A549 (cell line): ENCODE data around the gene UMAD1. TPM values are rescaled to one million over a fixed set of nuclear protein-coding genes. Genes with fewer than 3 reads are reported as not detected.

ENCODE experiments used
- ATAC-seq, 2 experiments: fragments of 200-7000 bp in 1 of 2; fragments of >200 bp in 1 of 2; cut with Nextera tagmentation in 1 of 2; cut with Tn5 transposase in 1 of 2; 3 replicates each; pipeline versions ENCODE4 v1.8.0 to v1.9.1; 2018 to 2020; ENCODE audit warnings: mild to moderate bottlenecking in 1 of 2, moderate library complexity in 1 of 2
- CTCF ChIA-PET: fragments of 300-600 bp; sonication (Branson Sonifier 250); formaldehyde crosslinking; extraction: SDS; loops from one replicate; lab custom pipeline; 2021; ENCODE audit warnings: antibody characterized with exemption, inconsistent platforms; lab: Yijun Ruan, JAX
- POLR2A ChIA-PET: fragments of 350-600 bp; formaldehyde crosslinking; extraction: SDS; loops from one replicate; lab custom pipeline; 2021; ENCODE audit warnings: antibody characterized with exemption, inconsistent platforms; lab: Yijun Ruan, JAX
- DNase-seq, 2 experiments: peaks; one replicate each; pipeline versions ENCODE4 v3.0.0 to v3.0.0-alpha.2; 2011 to 2016; ENCODE audit warnings: low read depth in 1 of 2, low spot score in 1 of 2
- FAIRE-seq: peaks from 2 replicates; lab custom pipeline; 2011; peaks lifted over from hg19 to GRCh38; lab: Jason Lieb, UNC
- H3K27ac ChIP-seq, 2 experiments: fragments of >200 bp; sonication (Bioruptor Twin); formaldehyde crosslinking; 3 replicates each; pipeline ENCODE4 v1.5.1; 2016 to 2017
- H3K4me1 ChIP-seq: fragments of >200 bp; sonication (Bioruptor Twin); formaldehyde crosslinking; 3 replicates; pipeline ENCODE4 v1.6.1; 2016
- H3K4me2 ChIP-seq: fragments of >200 bp; sonication (Bioruptor Twin); formaldehyde crosslinking; 3 replicates; pipeline ENCODE4 v1.6.1; 2016
- H3K4me3 ChIP-seq: fragments of >200 bp; sonication (Bioruptor Twin); formaldehyde crosslinking; 3 replicates; pipeline ENCODE4 v1.5.1; 2016
- H3K9me3 ChIP-seq: fragments of >200 bp; sonication (Bioruptor Twin); formaldehyde crosslinking; 3 replicates; pipeline ENCODE4 v1.6.1; 2016
- ATOH8 ChIP-seq: fragments of 250-450 bp; sonication (Bioruptor Pico); IDR thresholded peaks from 2 replicates; pipeline ENCODE4 v1.5.0; 2020; ENCODE audit warnings: low read depth, mild to moderate bottlenecking, moderate library complexity
- CBX8 ChIP-seq: fragments of 200-600 bp; sonication (generic); IDR thresholded peaks from 2 replicates; pipeline ENCODE4 v1.6.1; 2016
- CEBPB ChIP-seq, 2 experiments: fragments of >200 bp in 1 of 2; sonication (Bioruptor Twin) in 1 of 2; formaldehyde crosslinking in 1 of 2; IDR thresholded peaks; 2 replicates each; pipeline ENCODE4 v1.6.1; 2012 to 2016
- ELK1 ChIP-seq: fragments of 150-350 bp; IDR thresholded peaks from 2 replicates; pipeline ENCODE4 v1.6.1; 2014; ENCODE audit warnings: low read depth, mild to moderate bottlenecking, low read length
- EP300 ChIP-seq, 2 experiments: fragments of >200 bp; sonication (Bioruptor Twin); formaldehyde crosslinking; IDR thresholded peaks; 2 replicates in 1 of 2; 3 replicates in 1 of 2; pipeline ENCODE4 v1.6.1; 2016 to 2017
- FOSB ChIP-seq: fragments of 250-450 bp; sonication (Bioruptor Pico); IDR thresholded peaks from 2 replicates; pipeline ENCODE4 v1.5.0; 2020; ENCODE audit warnings: mild to moderate bottlenecking, moderate library complexity
- FOXS1 ChIP-seq: fragments of 250-450 bp; sonication (Bioruptor Pico); IDR thresholded peaks from 2 replicates; pipeline ENCODE4 v1.5.0; 2020; ENCODE audit warnings: mild to moderate bottlenecking, moderate library complexity
- HDAC2 ChIP-seq: fragments of 200-600 bp; sonication (generic); IDR thresholded peaks from 2 replicates; pipeline ENCODE4 v1.6.1; 2016
- KDM1A ChIP-seq: fragments of 200-600 bp; sonication (generic); IDR thresholded peaks from 2 replicates; pipeline ENCODE4 v1.6.1; 2016; ENCODE audit warnings: low read depth, mild to moderate bottlenecking
- MAZ ChIP-seq: fragments of 150-350 bp; IDR thresholded peaks from 2 replicates; pipeline ENCODE4 v1.6.1; 2014; ENCODE audit warnings: antibody characterized with exemption, low read depth, low read length, borderline replicate concordance
- MYC ChIP-seq: IDR thresholded peaks from 2 replicates; pipeline ENCODE4 v1.6.1; 2012; ENCODE audit warnings: mild to moderate bottlenecking, inconsistent platforms, low read length, improper control_type of control experiment, borderline replicate concordance
- NFE2L2 ChIP-seq: fragments of 150-350 bp; conservative IDR thresholded peaks from 2 replicates; pipeline ENCODE4 v1.6.1; 2014; ENCODE audit warnings: low read length
- NPAS2 ChIP-seq: fragments of 250-450 bp; sonication (Bioruptor Pico); IDR thresholded peaks from 2 replicates; pipeline ENCODE4 v1.8.0; 2022; ENCODE audit warnings: mild to moderate bottlenecking, moderate library complexity, borderline replicate concordance
- REST ChIP-seq: fragments of 200-600 bp; sonication (generic); IDR thresholded peaks from 2 replicates; pipeline ENCODE4 v1.6.1; 2016; ENCODE audit warnings: antibody characterized with exemption, mild to moderate bottlenecking, moderate library complexity
- RFX5 ChIP-seq: fragments of 450-650 bp; IDR thresholded peaks from 2 replicates; pipeline ENCODE4 v1.7.1; 2014; ENCODE audit warnings: antibody characterized with exemption, mild to moderate bottlenecking, moderate library complexity
- SREBF2 ChIP-seq: fragments of 450-650 bp; IDR thresholded peaks from 2 replicates; pipeline ENCODE4 v1.6.1; 2014; ENCODE audit warnings: mild to moderate bottlenecking, moderate library complexity
- TP53 ChIP-seq: fragments of 250-450 bp; sonication (Bioruptor Pico); IDR thresholded peaks from 2 replicates; pipeline ENCODE4 v1.5.0; 2021; ENCODE audit warnings: mild to moderate bottlenecking, moderate library complexity
- USF2 ChIP-seq: fragments of 450-650 bp; IDR thresholded peaks from 2 replicates; pipeline ENCODE4 v1.6.1; 2014; ENCODE audit warnings: antibody characterized with exemption
- ZSCAN20 ChIP-seq: fragments of 250-450 bp; sonication (Bioruptor Pico); IDR thresholded peaks from 2 replicates; pipeline ENCODE4 v1.8.0; 2022; ENCODE audit warnings: mild to moderate bottlenecking, moderate library complexity
- WGBS: methylation state at CpG from one replicate; pipeline ENCODE4 v1.1.6; 2017; ENCODE audit errors: missing lambda C conversion rate; 5-methylcytosine and 5-hydroxymethylcytosine counted together
- polyA plus RNA-seq, 4 experiments: library from polyadenylated mRNA; depleted of rRNA in 3 of 4; stranded (reverse); fragments of >200 nt; fragmentation: RNase III in 1 of 4; extraction: RNeasy Plus Mini Kit Qiagen cat#74134 plus additional on column Dnase treatment in 1 of 4; gene quantifications; 2 replicates in 3 of 4; 3 replicates in 1 of 4; pipeline ENCODE4 v1.2.3, GENCODE V29; 2011 to 2017

UMAD1 gene
- polyA plus RNA-seq, 2 of the 4 experiments (the other 2 are of a cell fraction): 21.4 to 46.4 TPM

GRCh38 chr7:7869651-7870050 lies 229.1 kb downstream of the UMAD1 start:
- 94% methylated on average over 3 of the region's 3 CpGs for WGBS
- DNase-seq (no peak), FAIRE-seq (no peak), ATAC-seq (no peak)
- no peak for TF ChIP-seq FOXS1 (CRISPR knock-in tag)
- TF ChIP-seq NFE2L2: no peak
- no peak for TF ChIP-seq USF2
- no peak for TF ChIP-seq RFX5
- no peak for TF ChIP-seq SREBF2
- TF ChIP-seq TP53 (CRISPR knock-in tag): no peak
- TF ChIP-seq MYC: no peak
- TF ChIP-seq FOSB (CRISPR knock-in tag): no peak
- no peak for TF ChIP-seq REST
- no peak for TF ChIP-seq NPAS2 (CRISPR knock-in tag)
- no peak for TF ChIP-seq HDAC2
- H3K4me1 ChIP-seq: no peaks in the 10 kb centered on the region
- ChIA-PET POLR2A (no interaction called here), CTCF (no interaction called here)
- H3K4me3 ChIP-seq: no peak overlapping the region
- no peaks in the 10 kb centered on the region for H3K9me3 ChIP-seq
- no peak overlapping the region for H3K27ac ChIP-seq
- H3K4me2 ChIP-seq: no peak overlapping the region

GRCh38 chr7:7870555-7870954 lies 230.0 kb downstream of the UMAD1 start:
- Histone ChIP-seq H3K4me2 (no peak overlapping the region), H3K9me3 (no peaks in the 10 kb centered on the region), H3K4me3 (no peak overlapping the region)
- WGBS: 90% methylated on average over 1 of the region's 1 CpG
- DNase-seq: no peak
- TF ChIP-seq EP300 (IDR thresholded peaks at IDR 0.05) (no peak), MAZ (no peak)
- TF ChIP-seq, all 56 proteins: peak for 0
- Histone ChIP-seq H3K27ac (no peak overlapping the region), H3K4me1 (no peaks in the 10 kb centered on the region)
- FAIRE-seq (no peak), ATAC-seq (no peak)
- CTCF ChIA-PET: interaction anchor here (1.1 kb wide), 1 partner anchor 30 kb away, joined by 4 read pairs; no protein-coding TSS in a partner anchor
- POLR2A ChIA-PET: no interaction called here

GRCh38 chr7:7876419-7876818 lies 235.9 kb downstream of the UMAD1 start:
- 88% methylated on average over 1 of the region's 1 CpG for WGBS
- ChIA-PET CTCF (no interaction called here), POLR2A (no interaction called here)
- ATAC-seq: no peak
- Histone ChIP-seq H3K4me2 (no peak overlapping the region), H3K27ac (no peak overlapping the region), H3K4me1 (no peaks in the 10 kb centered on the region), H3K9me3 (no peaks in the 10 kb centered on the region), H3K4me3 (no peak overlapping the region)
- FAIRE-seq: no peak
- DNase-seq: no peak
- TF ChIP-seq CEBPB (IDR thresholded peaks at IDR 0.05): peak in 1 of 2 experiments; percentile 25; a peak in 1 of 4 replicates
- no peak for TF ChIP-seq CBX8
- TF ChIP-seq ELK1: no peak
- TF ChIP-seq ZSCAN20 (CRISPR knock-in tag): no peak
- no peak for TF ChIP-seq KDM1A
- no peak for TF ChIP-seq NFE2L2
- TF ChIP-seq ATOH8 (CRISPR knock-in tag): no peak
- TF ChIP-seq SREBF2: no peak
